Ovary (tissue), 9 donors: ENCODE results near the gene CERS4. TPM values are rescaled to one million over a fixed set of nuclear protein-coding genes. Genes with fewer than 3 reads are reported as not detected.
"Not testable (repeated sequence)": the region's sequence is repeated elsewhere in the genome, so short reads cannot be mapped to it uniquely, and the experiment has no call there.

Source experiments
- DNase-seq, 5 donors: peaks; one replicate each; pipeline ENCODE4 v3.0.0-alpha.2; 2019 to 2020
- H3K27ac ChIP-seq, 2 donors: fragments of 200-600 bp; one replicate each; pipeline versions ENCODE4 v1.5.1 to v1.8.0; 2019 to 2022
- H3K27me3 ChIP-seq: fragments of 200-600 bp; one replicate; pipeline ENCODE4 v1.8.0; 2022
- H3K36me3 ChIP-seq: fragments of 200-600 bp; sonication (generic); one replicate; pipeline ENCODE4 v1.5.1; 2019
- H3K4me1 ChIP-seq: one replicate; pipeline ENCODE4 v1.8.1; 2013; ENCODE audit warnings: mild to moderate bottlenecking, moderate library complexity; ENCODE audit not compliant: insufficient read depth
- H3K4me3 ChIP-seq: fragments of 200-600 bp; sonication (generic); one replicate; pipeline ENCODE4 v1.5.1; 2017
- H3K9me3 ChIP-seq, 2 donors: fragments of 200-600 bp in 1 of 2; sonication (generic) in 1 of 2; one replicate each; pipeline versions ENCODE4 v1.5.1 to v1.8.1; 2013 to 2019; ENCODE audit warnings: mild to moderate bottlenecking in 1 of 2, moderate library complexity in 1 of 2
- CTCF ChIP-seq, 3 donors: fragments of 450-650 bp in 2 of 3; fragments of 200-600 bp in 1 of 3; IDR thresholded peaks; one replicate each; pipeline versions ENCODE4 v1.5.1 to v1.8.0; 2016 to 2022; ENCODE audit warnings: antibody characterized with exemption in 3 of 3, mild to moderate bottlenecking in 1 of 3
- EP300 ChIP-seq: sonication (generic); formaldehyde crosslinking; IDR thresholded peaks from one replicate; pipeline ENCODE4 v1.6.1; 2017; ENCODE audit warnings: antibody characterized with exemption
- POLR2A ChIP-seq: fragments of 450-650 bp; IDR thresholded peaks from one replicate; pipeline ENCODE4 v1.6.1; 2017; ENCODE audit warnings: antibody characterized with exemption, mild to moderate bottlenecking, moderate library complexity
- WGBS, 3 donors: extraction: QIAGEN DNeasy Blood & Tissue Kit in 1 of 3; methylation state at CpG; one replicate each; pipeline versions ENCODE4 v1.1.5 to v1.1.7; 2013 to 2017; 5-methylcytosine and 5-hydroxymethylcytosine counted together
- intact Hi-C, 4 donors: fragments of 100-400 bp; cut with DNase I; formaldehyde crosslinking; loops; one replicate each; pipeline versions ENCODE4 v1.11.0 to v1.15.1; 2022 to 2023
- polyA plus RNA-seq, 2 donors: library from polyadenylated mRNA; stranded (reverse); fragments of 200-250 nt in 1 of 2; fragments of 350-450 nt in 1 of 2; fragmentation: Illumina TruSeq in 1 of 2; extraction: RNeasy Lipid Tissue Mini Kit (QIAGEN cat#74804) in 1 of 2; gene quantifications; one replicate each; pipeline ENCODE4 v1.2.3, GENCODE V29; 2013 to 2014
- total RNA-seq, 7 donors: library from RNA; depleted of rRNA in 2 of 7; stranded (reverse); fragments of >200 nt in 2 of 7; fragmentation: NEBNext Ultra II Directional in 3 of 7; extraction: Animal tissue kit (Norgen Biotek cat#: 25700) in 3 of 7; gene quantifications; one replicate each; pipeline versions ENCODE4 v1.1.0 to v1.2.4, GENCODE V29; 2016 to 2023
- donor health status: DM: no; HTN: no; CAD: no; lungs with moderate emphysema.
- donor health status: DM: no; HTN: no; CAD: no.
- donor health status: Bipolar disorder and iron deficiency.
- donor health status: DM: yes; HTN: yes; CAD: no.
- donor health status: DM: no; HTN: no; CAD: no.
- donor health status: DM: yes; HTN: yes; CAD: no.

CERS4 gene
- total and polyA plus RNA-seq, 9 donors, result 20.1 to 61.6 (median 42.5) TPM

- H3K4me1 ChIP-seq, result no peaks in the 10 kb centered on the region
- DNase-seq, result peak in 1 of 5 donors; percentile 30
- H3K36me3 ChIP-seq, result no peaks in the 10 kb centered on the region
- H3K9me3 ChIP-seq, result no peaks in the 10 kb centered on the region
- H3K27ac ChIP-seq, result no peak overlapping the region
- no peak overlapping the region for H3K4me3 ChIP-seq
- TF ChIP-seq CTCF (IDR thresholded peaks at IDR 0.05) (no peak), POLR2A (no peak), EP300 (no peak)
- 90 to 96% (median 96%) methylated on average over 6 of the region's 6 CpGs for WGBS, 3 donors
- H3K27me3 ChIP-seq, result no peaks in the 10 kb centered on the region
- intact Hi-C loops, result loop anchor here in 1 of 4 donors (10.0 kb wide), 1 partner anchor 52 kb away; no protein-coding TSS in a partner anchor
These were observed 53.3 kb downstream of the CERS4 start for GRCh38 chr19:8262431-8262830.

DNA sequence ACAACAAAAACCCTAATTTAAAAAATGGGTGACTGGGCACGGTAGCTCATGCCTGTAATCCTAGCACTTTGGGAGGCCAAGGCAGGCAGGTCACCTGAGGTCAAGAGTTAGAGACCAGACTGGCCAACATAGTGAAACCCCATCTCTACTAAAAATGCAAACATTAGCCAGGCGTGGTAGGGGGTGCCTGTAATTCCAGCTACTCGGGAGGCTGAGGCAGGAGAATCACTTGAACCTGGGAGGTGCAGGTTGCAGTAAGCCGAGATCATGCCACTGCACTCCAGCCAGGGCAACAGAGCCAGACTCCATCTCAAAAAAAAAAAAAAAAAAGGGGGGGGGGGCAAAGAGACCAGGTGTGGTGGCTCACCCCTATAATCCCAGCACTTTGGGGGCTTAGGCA is 55.1 kb downstream of the CERS4 start:
- not testable (repeated sequence) for H3K9me3 ChIP-seq, H3K36me3 ChIP-seq, H3K4me1 ChIP-seq, H3K27ac ChIP-seq, H3K27me3 ChIP-seq, H3K4me3 ChIP-seq
- DNase-seq, result peak in 2 of 5 donors; percentile 1 to 2
- intact Hi-C loops, result loop anchor here in 1 of 4 donors (10.0 kb wide), 1 partner anchor 51 kb away; no protein-coding TSS in a partner anchor
- 70 to 94% (median 92%) methylated on average over 4 of the region's 4 CpGs for WGBS, 3 donors

DNA sequence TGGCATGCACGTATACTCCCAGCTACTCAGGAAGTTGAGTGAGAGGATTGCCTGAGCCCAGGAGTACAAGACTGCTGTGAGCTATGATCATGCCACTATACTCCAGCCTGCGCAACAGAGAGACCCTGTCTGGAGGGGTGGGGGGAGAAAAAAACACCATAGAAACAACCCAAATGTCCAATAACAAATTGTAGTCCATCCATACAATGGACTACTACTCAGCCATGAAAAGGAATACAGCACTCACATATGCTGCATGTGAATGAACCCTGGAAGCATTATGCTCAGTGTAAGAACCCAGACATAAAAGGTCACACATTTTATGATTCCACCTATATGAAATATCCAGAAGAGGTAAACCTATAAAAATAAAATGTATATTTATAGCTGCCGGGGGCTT is 56.7 kb downstream of the CERS4 start:
- H3K4me3 ChIP-seq, result no peak overlapping the region
- TF ChIP-seq POLR2A (no peak), CTCF (IDR thresholded peaks at IDR 0.05) (no peak), EP300 (no peak)
- H3K9me3 ChIP-seq, result no peaks in the 10 kb centered on the region
- intact Hi-C loops, result loop anchor here in 1 of 4 donors (10.0 kb wide), 1 partner anchor 49 kb away; no protein-coding TSS in a partner anchor
- no peaks in the 10 kb centered on the region for H3K4me1 ChIP-seq
- WGBS, 3 donors, result 78 to 82% (median 79%) methylated on average over 3 of the region's 3 CpGs
- H3K27ac ChIP-seq, result no peak overlapping the region
- no peaks in the 10 kb centered on the region for H3K27me3 ChIP-seq
- H3K36me3 ChIP-seq, result no peaks in the 10 kb centered on the region
- peak in 1 of 5 donors; percentile 1 for DNase-seq

DNA sequence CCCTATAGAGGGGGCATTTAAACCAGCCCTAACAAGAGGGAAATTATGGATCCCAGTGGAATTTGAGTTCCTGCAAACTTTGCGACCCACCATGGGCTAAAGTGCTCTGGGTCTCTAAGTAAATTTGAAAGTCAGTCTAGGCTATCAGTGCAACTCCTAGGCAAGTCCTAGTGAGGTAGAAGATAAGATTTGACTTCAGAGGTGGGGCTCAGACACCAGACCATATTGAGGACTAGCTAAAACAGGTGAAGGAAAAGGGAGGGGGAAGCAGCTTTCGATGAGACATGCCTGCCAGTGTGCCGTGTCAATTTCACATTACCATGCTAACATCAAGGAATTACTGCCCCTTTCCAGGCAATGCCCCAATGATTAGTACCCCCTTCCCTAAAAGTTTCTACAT is 60.6 kb downstream of the CERS4 start:
- no peak overlapping the region for H3K4me3 ChIP-seq

DNA sequence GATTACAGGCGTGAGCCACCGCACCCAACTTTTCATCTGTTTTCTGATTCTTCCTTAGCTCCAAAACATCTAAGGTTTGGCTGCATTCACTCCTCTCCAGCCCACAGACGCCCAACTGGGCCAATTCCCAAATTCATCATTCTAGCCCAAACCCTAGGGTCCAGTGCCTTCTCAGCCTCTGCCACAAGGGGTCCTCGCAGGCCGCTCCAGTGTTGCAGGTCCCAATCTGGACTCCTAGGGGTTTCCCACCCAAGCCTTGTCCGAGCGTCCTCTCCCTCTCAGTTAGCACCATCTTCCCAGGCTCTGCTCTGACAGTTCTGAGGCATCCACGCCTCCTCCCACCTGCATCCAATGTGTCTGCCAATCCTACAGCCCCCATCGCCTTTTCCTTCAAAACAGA is 67.3 kb downstream of the CERS4 start:
- WGBS, 3 donors, result no CpG with 5 or more reads among the region's 9 CpGs
- H3K36me3 ChIP-seq, H3K27me3 ChIP-seq, DNase-seq, intact Hi-C loops, H3K9me3 ChIP-seq, H3K4me1 ChIP-seq, H3K4me3 ChIP-seq, H3K27ac ChIP-seq: not testable (repeated sequence)

More for the DNA sequence above, 60.6 kb downstream of the CERS4 start:
- Histone ChIP-seq H3K27ac (no peak overlapping the region), H3K36me3 (no peaks in the 10 kb centered on the region), H3K4me1 (no peaks in the 10 kb centered on the region), H3K27me3 (no peaks in the 10 kb centered on the region), H3K9me3 (no peaks in the 10 kb centered on the region)
- intact Hi-C loops, result loop anchor here in 1 of 4 donors (10.0 kb wide), 1 partner anchor 45 kb away; no protein-coding TSS in a partner anchor
- 85 to 96% (median 88%) methylated on average over 3 of the region's 3 CpGs for WGBS, 3 donors
- TF ChIP-seq POLR2A, result no peak
- TF ChIP-seq EP300, result no peak
- no peak for TF ChIP-seq CTCF (IDR thresholded peaks at IDR 0.05)
- peak in 1 of 5 donors; percentile 1 for DNase-seq

- H3K4me1 ChIP-seq, H3K36me3 ChIP-seq, intact Hi-C loops, H3K4me3 ChIP-seq, DNase-seq, H3K27ac ChIP-seq, H3K9me3 ChIP-seq, H3K27me3 ChIP-seq: not testable (repeated sequence)
- WGBS, 3 donors, result no CpG with 5 or more reads among the region's 9 CpGs
These were observed 82.2 kb downstream of the CERS4 start for GRCh38 chr19:8291337-8291736.
